ENCODE data around the gene WDR31.
"Not testable (repeated sequence)": the region's sequence is repeated elsewhere in the genome, so short reads cannot be mapped to it uniquely, and the experiment has no call there.

The WDR31 gene

GRCh38 chr9:113386571-113387393 lies 46.7 kb upstream of the WDR31 start:
- no peaks in the 10 kb centered on the region for H3K36me3 ChIP-seq (ENCODE audit: insufficient read depth)
- no peak overlapping the region for H3K4me2 ChIP-seq
- H3K27ac ChIP-seq: no peak overlapping the region
- H2AFZ ChIP-seq (ENCODE audit: low read depth): no peak overlapping the region
- no peak for TF ChIP-seq CTCF (conservative IDR thresholded peaks at IDR 0.05; ENCODE audit: low read depth, low read length)
- H4K20me1 ChIP-seq (ENCODE audit: insufficient read depth): no peaks in the 10 kb centered on the region
- H3K27me3 ChIP-seq (ENCODE audit: insufficient read depth, low read depth): no peaks in the 10 kb centered on the region
- no peak overlapping the region for H3K9ac ChIP-seq
- H3K79me2 ChIP-seq (ENCODE audit: insufficient read depth, low read depth): no peaks in the 10 kb centered on the region
- H3K4me3 ChIP-seq (IDR thresholded peaks at IDR 0.05; ENCODE audit: insufficient read depth, low read depth, low read length): no peak overlapping the region
- peaks cover 1% of the 10 kb centered on the region for H3K4me1 ChIP-seq (ENCODE audit: low read depth, poor library complexity, severe bottlenecking)

- peaks cover 27% of the 10 kb centered on the region for H3K4me1 ChIP-seq (ENCODE audit: low read depth, poor library complexity, severe bottlenecking)
- no peak overlapping the region for H3K9ac ChIP-seq
- H3K36me3 ChIP-seq (ENCODE audit: insufficient read depth): no peaks in the 10 kb centered on the region
- no peak for TF ChIP-seq CTCF (conservative IDR thresholded peaks at IDR 0.05; ENCODE audit: low read depth, low read length)
- H3K27ac ChIP-seq: no peak overlapping the region
- no peak overlapping the region for H3K4me3 ChIP-seq (IDR thresholded peaks at IDR 0.05; ENCODE audit: insufficient read depth, low read depth, low read length)
- no peak overlapping the region for H3K4me2 ChIP-seq
- no peaks in the 10 kb centered on the region for H3K27me3 ChIP-seq (ENCODE audit: insufficient read depth, low read depth)
- H4K20me1 ChIP-seq (ENCODE audit: insufficient read depth): no peaks in the 10 kb centered on the region
- no peaks in the 10 kb centered on the region for H3K79me2 ChIP-seq (ENCODE audit: insufficient read depth, low read depth)
- H2AFZ ChIP-seq (ENCODE audit: low read depth): no peak overlapping the region
These were observed 41.9 kb upstream of the WDR31 start for GRCh38 chr9:113381909-113382411.

- not testable (repeated sequence) for H3K27ac ChIP-seq; H3K79me2 ChIP-seq (ENCODE audit: insufficient read depth, low read depth); H3K36me3 ChIP-seq (ENCODE audit: insufficient read depth); H3K4me3 ChIP-seq (IDR thresholded peaks at IDR 0.05; ENCODE audit: insufficient read depth, low read depth, low read length); H3K4me2 ChIP-seq; H4K20me1 ChIP-seq (ENCODE audit: insufficient read depth); H3K9ac ChIP-seq; H3K27me3 ChIP-seq (ENCODE audit: insufficient read depth, low read depth)
- 0 out of 2 replicates have a peak overlapping the region, but pooled peaks have one; percentile 34 for H2AFZ ChIP-seq (ENCODE audit: low read depth)
- H3K4me1 ChIP-seq (ENCODE audit: low read depth, poor library complexity, severe bottlenecking): peaks cover 27% of the 10 kb centered on the region
These were observed 41.4 kb upstream of the WDR31 start for GRCh38 chr9:113381441-113381840.

GRCh38 chr9:113380869-113381378 lies 40.8 kb upstream of the WDR31 start:
- Histone ChIP-seq H4K20me1 (ENCODE audit: insufficient read depth) (no peaks in the 10 kb centered on the region), H3K27me3 (ENCODE audit: insufficient read depth, low read depth) (no peaks in the 10 kb centered on the region), H2AFZ (ENCODE audit: low read depth) (peak overlapping the region; percentile 85), H3K27ac (peak overlapping the region; percentile 56), H3K4me1 (ENCODE audit: low read depth, poor library complexity, severe bottlenecking) (peaks cover 27% of the 10 kb centered on the region), H3K79me2 (ENCODE audit: insufficient read depth, low read depth) (no peaks in the 10 kb centered on the region), H3K36me3 (ENCODE audit: insufficient read depth) (no peaks in the 10 kb centered on the region), H3K4me3 (IDR thresholded peaks at IDR 0.05; ENCODE audit: insufficient read depth, low read depth, low read length) (no peak overlapping the region), H3K4me2 (peak overlapping the region; percentile 72), H3K9ac (no peak overlapping the region; the same call in 1 of the 2 replicates)
- TF ChIP-seq CTCF (conservative IDR thresholded peaks at IDR 0.05; ENCODE audit: low read depth, low read length): no peak

- not testable (repeated sequence) for H3K79me2 ChIP-seq (ENCODE audit: insufficient read depth, low read depth); H3K27me3 ChIP-seq (ENCODE audit: insufficient read depth, low read depth); H3K36me3 ChIP-seq (ENCODE audit: insufficient read depth); H2AFZ ChIP-seq (ENCODE audit: low read depth); H4K20me1 ChIP-seq (ENCODE audit: insufficient read depth); H3K9ac ChIP-seq; H3K4me2 ChIP-seq; H3K4me3 ChIP-seq (IDR thresholded peaks at IDR 0.05; ENCODE audit: insufficient read depth, low read depth, low read length); H3K27ac ChIP-seq
- peaks cover 34% of the 10 kb centered on the region for H3K4me1 ChIP-seq (ENCODE audit: low read depth, poor library complexity, severe bottlenecking)
These were observed 39.7 kb upstream of the WDR31 start for GRCh38 chr9:113379829-113380210.

- not testable (repeated sequence) for H3K27me3 ChIP-seq (ENCODE audit: insufficient read depth, low read depth); H3K27ac ChIP-seq; H3K79me2 ChIP-seq (ENCODE audit: insufficient read depth, low read depth); H4K20me1 ChIP-seq (ENCODE audit: insufficient read depth); H3K4me3 ChIP-seq (IDR thresholded peaks at IDR 0.05; ENCODE audit: insufficient read depth, low read depth, low read length); H3K9ac ChIP-seq; H2AFZ ChIP-seq (ENCODE audit: low read depth); H3K36me3 ChIP-seq (ENCODE audit: insufficient read depth); H3K4me2 ChIP-seq
- H3K4me1 ChIP-seq (ENCODE audit: low read depth, poor library complexity, severe bottlenecking): peaks cover 34% of the 10 kb centered on the region
These were observed 39.2 kb upstream of the WDR31 start for GRCh38 chr9:113379094-113379828.
